ENCODE measurements around the gene PIEZO2.

Gene PIEZO2

GRCh38 chr18:10767658-10768057 is 381.7 kb downstream of the PIEZO2 start:
- no peaks in the 10 kb centered on the region for H3K9me2 ChIP-seq (replicated peaks; ENCODE audit: insufficient read depth, low read length)
- H2AFZ ChIP-seq (ENCODE audit: low read depth, low read length, severe bottlenecking) = no peak overlapping the region
- no peak overlapping the region for H3K27ac ChIP-seq (ENCODE audit: low read depth, low read length)
- H3K36me3 ChIP-seq (ENCODE audit: low read length) = no peaks in the 10 kb centered on the region
- H4K20me1 ChIP-seq (ENCODE audit: low read depth, low read length) = no peaks in the 10 kb centered on the region
- no peak for TF ChIP-seq EZH2phosphoT487 (conservative IDR thresholded peaks at IDR 0.05; ENCODE audit: low read length)
- TF ChIP-seq, protein P1, sequence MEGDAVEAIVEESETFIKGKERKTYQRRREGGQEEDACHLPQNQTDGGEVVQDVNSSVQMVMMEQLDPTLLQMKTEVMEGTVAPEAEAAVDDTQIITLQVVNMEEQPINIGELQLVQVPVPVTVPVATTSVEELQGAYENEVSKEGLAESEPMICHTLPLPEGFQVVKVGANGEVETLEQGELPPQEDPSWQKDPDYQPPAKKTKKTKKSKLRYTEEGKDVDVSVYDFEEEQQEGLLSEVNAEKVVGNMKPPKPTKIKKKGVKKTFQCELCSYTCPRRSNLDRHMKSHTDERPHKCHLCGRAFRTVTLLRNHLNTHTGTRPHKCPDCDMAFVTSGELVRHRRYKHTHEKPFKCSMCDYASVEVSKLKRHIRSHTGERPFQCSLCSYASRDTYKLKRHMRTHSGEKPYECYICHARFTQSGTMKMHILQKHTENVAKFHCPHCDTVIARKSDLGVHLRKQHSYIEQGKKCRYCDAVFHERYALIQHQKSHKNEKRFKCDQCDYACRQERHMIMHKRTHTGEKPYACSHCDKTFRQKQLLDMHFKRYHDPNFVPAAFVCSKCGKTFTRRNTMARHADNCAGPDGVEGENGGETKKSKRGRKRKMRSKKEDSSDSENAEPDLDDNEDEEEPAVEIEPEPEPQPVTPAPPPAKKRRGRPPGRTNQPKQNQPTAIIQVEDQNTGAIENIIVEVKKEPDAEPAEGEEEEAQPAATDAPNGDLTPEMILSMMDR (IDR thresholded peaks at IDR 0.05; ENCODE audit: insufficient read depth, low read length, poor library complexity, severe bottlenecking) = no peak
- H3K79me2 ChIP-seq (ENCODE audit: insufficient read depth, low read length) = no peaks in the 10 kb centered on the region
- no peak overlapping the region for H3K9ac ChIP-seq (ENCODE audit: low read length)
- H3K4me2 ChIP-seq (ENCODE audit: low read depth, low read length, poor library complexity, severe bottlenecking) = no peak overlapping the region
- no peak overlapping the region for H3K4me3 ChIP-seq (ENCODE audit: insufficient read depth, low read length, poor library complexity, severe bottlenecking)
- no peaks in the 10 kb centered on the region; the same call in 1 of the 2 replicates for H3K27me3 ChIP-seq (ENCODE audit: low read length)
- H3F3A ChIP-seq (ENCODE audit: insufficient read depth) = no peaks in the 10 kb centered on the region
- H3K9me3 ChIP-seq (ENCODE audit: insufficient read depth, low read length) = no peaks in the 10 kb centered on the region

GRCh38 chr18:10760986-10761385 is 388.4 kb downstream of the PIEZO2 start:
- H3K9me2 ChIP-seq (replicated peaks; ENCODE audit: insufficient read depth, low read length) = no peaks in the 10 kb centered on the region
- no peaks in the 10 kb centered on the region for H3K9me3 ChIP-seq (ENCODE audit: insufficient read depth, low read length)
- no peak overlapping the region for H2AFZ ChIP-seq (ENCODE audit: low read depth, low read length, severe bottlenecking)
- no peaks in the 10 kb centered on the region for H3F3A ChIP-seq (ENCODE audit: insufficient read depth)
- no peak overlapping the region for H3K4me2 ChIP-seq (ENCODE audit: low read depth, low read length, poor library complexity, severe bottlenecking)
- H3K36me3 ChIP-seq (ENCODE audit: low read length) = no peaks in the 10 kb centered on the region
- TF ChIP-seq, protein P1 (IDR thresholded peaks at IDR 0.05; ENCODE audit: insufficient read depth, low read length, poor library complexity, severe bottlenecking) = no peak
- TF ChIP-seq EZH2phosphoT487 (conservative IDR thresholded peaks at IDR 0.05; ENCODE audit: low read length) = no peak
- no peaks in the 10 kb centered on the region for H4K20me1 ChIP-seq (ENCODE audit: low read depth, low read length)
- no peak overlapping the region for H3K4me3 ChIP-seq (ENCODE audit: insufficient read depth, low read length, poor library complexity, severe bottlenecking)
- H3K27me3 ChIP-seq (ENCODE audit: low read length) = no peaks in the 10 kb centered on the region
- no peak overlapping the region for H3K9ac ChIP-seq (ENCODE audit: low read length)
- no peaks in the 10 kb centered on the region for H3K79me2 ChIP-seq (ENCODE audit: insufficient read depth, low read length)
- H3K27ac ChIP-seq (ENCODE audit: low read depth, low read length) = no peak overlapping the region

DNA sequence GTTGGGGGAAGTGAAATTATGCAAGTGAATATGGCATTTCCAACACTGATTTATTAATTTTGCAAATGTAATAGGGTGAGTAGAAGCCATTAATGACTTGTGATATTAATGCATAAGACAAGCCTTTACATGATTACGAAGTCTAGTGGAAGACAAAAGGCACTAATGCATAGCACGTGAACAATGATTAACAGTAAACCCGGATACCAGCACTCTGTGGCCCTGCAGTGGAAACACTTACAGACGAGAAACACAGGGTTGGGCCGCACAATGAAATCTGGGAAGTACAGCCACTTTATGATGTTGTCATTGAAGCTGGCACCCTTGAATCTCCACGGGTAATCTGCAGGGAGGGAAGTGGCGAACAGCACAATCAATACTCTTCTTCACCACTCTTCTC is 390.1 kb downstream of the PIEZO2 start:
- no peaks in the 10 kb centered on the region for H3F3A ChIP-seq (ENCODE audit: insufficient read depth)
- H3K4me3 ChIP-seq (ENCODE audit: insufficient read depth, low read length, poor library complexity, severe bottlenecking) = no peak overlapping the region
- no peak overlapping the region for H3K4me2 ChIP-seq (ENCODE audit: low read depth, low read length, poor library complexity, severe bottlenecking)
- no peaks in the 10 kb centered on the region for H3K36me3 ChIP-seq (ENCODE audit: low read length)
- no peaks in the 10 kb centered on the region for H4K20me1 ChIP-seq (ENCODE audit: low read depth, low read length)
- no peak overlapping the region for H2AFZ ChIP-seq (ENCODE audit: low read depth, low read length, severe bottlenecking)
- H3K9me3 ChIP-seq (ENCODE audit: insufficient read depth, low read length) = no peaks in the 10 kb centered on the region
- no peaks in the 10 kb centered on the region for H3K9me2 ChIP-seq (replicated peaks; ENCODE audit: insufficient read depth, low read length)
- no peaks in the 10 kb centered on the region for H3K79me2 ChIP-seq (ENCODE audit: insufficient read depth, low read length)
- H3K9ac ChIP-seq (ENCODE audit: low read length) = no peak overlapping the region
- no peak overlapping the region for H3K27ac ChIP-seq (ENCODE audit: low read depth, low read length)
- no peaks in the 10 kb centered on the region for H3K27me3 ChIP-seq (ENCODE audit: low read length)
- TF ChIP-seq, protein P1 (IDR thresholded peaks at IDR 0.05; ENCODE audit: insufficient read depth, low read length, poor library complexity, severe bottlenecking) = no peak
- no peak for TF ChIP-seq EZH2phosphoT487 (conservative IDR thresholded peaks at IDR 0.05; ENCODE audit: low read length)

Data from SU-DHL-6 (cell line).